HepG2 (cell line): Measurements from ENCODE around the gene VWA7. TPM values are rescaled to one million over a fixed set of nuclear protein-coding genes. Genes with fewer than 3 reads are reported as not detected.

Experiments
- CENPT ChIP-seq: sonication (generic); formaldehyde crosslinking; IDR thresholded peaks from 2 replicates; pipeline ENCODE4 v1.8.0; 2022; ENCODE audit warnings: low read depth, mild to moderate bottlenecking, moderate library complexity, missing genetic modification reagents
- EHMT2 ChIP-seq: fragments of 200-600 bp; sonication (generic); IDR thresholded peaks from 2 replicates; pipeline ENCODE4 v1.7.0; 2017; ENCODE audit warnings: antibody characterized with exemption, low read depth, low read length, borderline replicate concordance
- HES4 ChIP-seq: sonication (generic); formaldehyde crosslinking; IDR thresholded peaks from 2 replicates; pipeline ENCODE4 v1.9.0; 2021; ENCODE audit warnings: mild to moderate bottlenecking, missing genetic modification reagents, borderline replicate concordance
- KLF15 ChIP-seq: sonication (generic); formaldehyde crosslinking; IDR thresholded peaks from 2 replicates; pipeline ENCODE4 v1.8.1; 2023; ENCODE audit warnings: borderline replicate concordance, mild to moderate bottlenecking, inconsistent platforms, missing genetic modification reagents, mixed read lengths
- NFE2L1 ChIP-seq: sonication (generic); formaldehyde crosslinking; IDR thresholded peaks from 2 replicates; pipeline ENCODE4 v1.4.0; 2020; ENCODE audit warnings: missing genetic modification reagents, mild to moderate bottlenecking, borderline replicate concordance
- PITX1 ChIP-seq: sonication (generic); formaldehyde crosslinking; IDR thresholded peaks from 2 replicates; pipeline ENCODE4 v1.5.1; 2020; ENCODE audit warnings: mild to moderate bottlenecking, missing genetic modification reagents
- SATB2 ChIP-seq: sonication (generic); formaldehyde crosslinking; IDR thresholded peaks from 2 replicates; pipeline ENCODE4 v1.5.0; 2020; ENCODE audit warnings: missing genetic modification reagents
- SIN3A ChIP-seq: IDR thresholded peaks from 2 replicates; pipeline ENCODE4 v1.6.1; 2011; ENCODE audit warnings: low read depth, mild to moderate bottlenecking, control low read depth, low read length, borderline replicate concordance
- SRSF1 ChIP-seq: fragments of 200-400 bp; formaldehyde crosslinking; optimal IDR thresholded peaks from 2 replicates; pipeline ENCODE3; 2017; ENCODE audit warnings: mild to moderate bottlenecking, low read depth, low read length, moderate library complexity
- SSRP1 ChIP-seq: IDR thresholded peaks from 2 replicates; pipeline ENCODE4 v1.6.1; 2016; ENCODE audit warnings: control low read depth
- TAF15 ChIP-seq: fragments of 200-400 bp; formaldehyde crosslinking; IDR thresholded peaks from one replicate; pipeline ENCODE4 v1.6.1; 2018; ENCODE audit warnings: mild to moderate bottlenecking, low read depth, low read length; ENCODE audit not compliant: poor library complexity, severe bottlenecking
- XBP1 ChIP-seq: sonication (generic); formaldehyde crosslinking; IDR thresholded peaks from 2 replicates; pipeline ENCODE4 v1.5.0; 2020; ENCODE audit warnings: missing genetic modification reagents
- ZBTB7A ChIP-seq: sonication (generic); formaldehyde crosslinking; IDR thresholded peaks from 2 replicates; pipeline ENCODE4 v1.8.0; 2022; ENCODE audit warnings: mild to moderate bottlenecking, missing genetic modification reagents
- ZFX ChIP-seq: sonication (generic); formaldehyde crosslinking; IDR thresholded peaks from 2 replicates; pipeline ENCODE4 v1.4.0; 2020; ENCODE audit warnings: mild to moderate bottlenecking, low read depth, missing genetic modification reagents, moderate library complexity
- ZNF556 ChIP-seq: sonication (generic); formaldehyde crosslinking; IDR thresholded peaks from 2 replicates; pipeline ENCODE4 v1.4.0; 2020; ENCODE audit warnings: mild to moderate bottlenecking, missing genetic modification reagents, borderline replicate concordance
- ZNF629 ChIP-seq: sonication (generic); formaldehyde crosslinking; conservative IDR thresholded peaks from 2 replicates; pipeline ENCODE4 v1.5.0; 2020; ENCODE audit warnings: missing genetic modification reagents
- ZNF777 ChIP-seq: sonication (generic); formaldehyde crosslinking; IDR thresholded peaks from 2 replicates; pipeline ENCODE4 v1.4.0; 2020; ENCODE audit warnings: missing genetic modification reagents
- polyA plus RNA-seq, 8 experiments: library from polyadenylated mRNA; depleted of rRNA in 3 of 8; stranded (reverse) in 7 of 8; unstranded in 1 of 8; fragments of >200 nt; fragmentation: Illumina TruSeq in 4 of 8; extraction: Trizol in 4 of 8; gene quantifications; 2 replicates each; pipeline versions ENCODE4 v1.2.1 to v1.2.3, GENCODE V29; 2011 to 2016; ENCODE audit warnings: low read depth in 4 of 8, missing spikeins in 1 of 8, mixed read lengths in 1 of 8; ENCODE audit not compliant: insufficient read depth in 1 of 8
- total RNA-seq, 5 experiments: library from RNA; depleted of rRNA; stranded (reverse); fragments of >200 nt; fragmentation: Illumina TruSeq; extraction: Trizol; gene quantifications; 2 replicates each; pipeline ENCODE4 v1.2.3, GENCODE V29; 2016; ENCODE audit warnings: low read depth in 1 of 5
- TF ChIP-seq, protein P1 (sequence below): sonication (generic); formaldehyde crosslinking; IDR thresholded peaks from 2 replicates; pipeline ENCODE4 v1.4.0; 2020; ENCODE audit warnings: missing genetic modification reagents
- TF ChIP-seq, protein P2 (sequence below): IDR thresholded peaks from 2 replicates; pipeline ENCODE4 v1.6.1; 2016; ENCODE audit warnings: missing biosample characterization, missing genetic modification reagents, low read depth
- TF ChIP-seq, protein P3 (sequence below): sonication (generic); formaldehyde crosslinking; IDR thresholded peaks from 2 replicates; pipeline ENCODE4 v1.4.0; 2020; ENCODE audit warnings: missing genetic modification reagents

The VWA7 gene
- total and polyA plus RNA-seq, 2 of the 13 experiments (the other 11 are each of a cell fraction or from before 2014, with no cell fraction given) = 0.86 to 3.3 TPM

DNA sequence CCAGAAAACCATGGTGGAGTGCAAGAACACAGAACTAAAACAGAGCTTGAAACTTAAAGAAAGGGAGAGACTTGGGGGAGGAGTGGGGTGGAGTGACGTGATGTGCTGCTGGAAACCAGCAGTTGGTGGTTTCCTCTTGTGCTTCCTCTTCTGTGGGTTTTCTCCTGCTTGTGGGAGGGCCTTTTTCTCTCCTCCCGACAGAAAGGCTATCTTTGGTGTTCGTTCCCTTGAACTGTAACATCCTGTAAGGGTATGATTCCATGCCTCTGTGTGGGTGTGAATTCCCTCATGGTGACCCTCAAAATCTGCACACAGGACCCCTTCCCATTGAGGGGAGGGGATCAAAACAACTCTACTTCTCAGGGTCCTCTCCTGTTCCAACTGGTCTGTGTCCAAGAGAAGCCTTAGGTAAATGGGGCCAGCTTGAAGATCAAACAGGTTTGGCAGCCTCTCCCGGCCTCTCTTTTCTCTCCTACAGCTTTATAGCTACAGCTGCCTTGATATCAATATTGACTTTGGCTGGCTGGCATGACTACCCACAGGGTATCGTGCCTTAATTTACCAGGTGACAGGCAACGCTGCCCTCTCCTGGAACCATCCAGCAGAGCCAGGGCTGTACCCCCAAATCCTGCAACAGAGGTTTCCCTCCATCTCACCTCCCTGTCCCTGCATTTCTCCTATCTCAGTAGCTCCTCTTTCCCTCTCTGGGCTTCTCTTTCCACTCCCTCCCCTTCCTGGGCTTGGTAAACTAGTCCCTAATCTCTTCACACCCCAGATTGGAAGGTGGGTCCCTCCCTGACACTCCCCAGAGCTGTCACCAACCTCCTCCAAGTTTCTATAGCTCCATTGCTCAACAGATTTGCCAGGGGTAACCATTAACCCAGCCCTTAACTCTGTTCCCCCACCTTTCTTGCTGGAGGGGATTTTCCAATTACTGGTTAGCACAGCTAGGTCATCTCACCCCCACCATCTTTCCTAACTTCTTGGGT lies 38.8 kb downstream of the VWA7 start (continued):
- TF ChIP-seq, protein P1, sequence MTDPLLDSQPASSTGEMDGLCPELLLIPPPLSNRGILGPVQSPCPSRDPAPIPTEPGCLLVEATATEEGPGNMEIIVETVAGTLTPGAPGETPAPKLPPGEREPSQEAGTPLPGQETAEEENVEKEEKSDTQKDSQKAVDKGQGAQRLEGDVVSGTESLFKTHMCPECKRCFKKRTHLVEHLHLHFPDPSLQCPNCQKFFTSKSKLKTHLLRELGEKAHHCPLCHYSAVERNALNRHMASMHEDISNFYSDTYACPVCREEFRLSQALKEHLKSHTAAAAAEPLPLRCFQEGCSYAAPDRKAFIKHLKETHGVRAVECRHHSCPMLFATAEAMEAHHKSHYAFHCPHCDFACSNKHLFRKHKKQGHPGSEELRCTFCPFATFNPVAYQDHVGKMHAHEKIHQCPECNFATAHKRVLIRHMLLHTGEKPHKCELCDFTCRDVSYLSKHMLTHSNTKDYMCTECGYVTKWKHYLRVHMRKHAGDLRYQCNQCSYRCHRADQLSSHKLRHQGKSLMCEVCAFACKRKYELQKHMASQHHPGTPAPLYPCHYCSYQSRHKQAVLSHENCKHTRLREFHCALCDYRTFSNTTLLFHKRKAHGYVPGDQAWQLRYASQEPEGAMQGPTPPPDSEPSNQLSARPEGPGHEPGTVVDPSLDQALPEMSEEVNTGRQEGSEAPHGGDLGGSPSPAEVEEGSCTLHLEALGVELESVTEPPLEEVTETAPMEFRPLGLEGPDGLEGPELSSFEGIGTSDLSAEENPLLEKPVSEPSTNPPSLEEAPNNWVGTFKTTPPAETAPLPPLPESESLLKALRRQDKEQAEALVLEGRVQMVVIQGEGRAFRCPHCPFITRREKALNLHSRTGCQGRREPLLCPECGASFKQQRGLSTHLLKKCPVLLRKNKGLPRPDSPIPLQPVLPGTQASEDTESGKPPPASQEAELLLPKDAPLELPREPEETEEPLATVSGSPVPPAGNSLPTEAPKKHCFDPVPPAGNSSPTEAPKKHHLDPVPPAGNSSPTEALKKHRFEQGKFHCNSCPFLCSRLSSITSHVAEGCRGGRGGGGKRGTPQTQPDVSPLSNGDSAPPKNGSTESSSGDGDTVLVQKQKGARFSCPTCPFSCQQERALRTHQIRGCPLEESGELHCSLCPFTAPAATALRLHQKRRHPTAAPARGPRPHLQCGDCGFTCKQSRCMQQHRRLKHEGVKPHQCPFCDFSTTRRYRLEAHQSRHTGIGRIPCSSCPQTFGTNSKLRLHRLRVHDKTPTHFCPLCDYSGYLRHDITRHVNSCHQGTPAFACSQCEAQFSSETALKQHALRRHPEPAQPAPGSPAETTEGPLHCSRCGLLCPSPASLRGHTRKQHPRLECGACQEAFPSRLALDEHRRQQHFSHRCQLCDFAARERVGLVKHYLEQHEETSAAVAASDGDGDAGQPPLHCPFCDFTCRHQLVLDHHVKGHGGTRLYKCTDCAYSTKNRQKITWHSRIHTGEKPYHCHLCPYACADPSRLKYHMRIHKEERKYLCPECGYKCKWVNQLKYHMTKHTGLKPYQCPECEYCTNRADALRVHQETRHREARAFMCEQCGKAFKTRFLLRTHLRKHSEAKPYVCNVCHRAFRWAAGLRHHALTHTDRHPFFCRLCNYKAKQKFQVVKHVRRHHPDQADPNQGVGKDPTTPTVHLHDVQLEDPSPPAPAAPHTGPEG (CRISPR knock-in tag) = 0 out of 2 replicates have a peak, but pooled peaks have one; percentile 46
- no peak for TF ChIP-seq SSRP1
- no peak for TF ChIP-seq NFE2L1 (CRISPR knock-in tag)
- peak; percentile 100 for TF ChIP-seq PITX1 (CRISPR knock-in tag)
- TF ChIP-seq, protein P2, sequence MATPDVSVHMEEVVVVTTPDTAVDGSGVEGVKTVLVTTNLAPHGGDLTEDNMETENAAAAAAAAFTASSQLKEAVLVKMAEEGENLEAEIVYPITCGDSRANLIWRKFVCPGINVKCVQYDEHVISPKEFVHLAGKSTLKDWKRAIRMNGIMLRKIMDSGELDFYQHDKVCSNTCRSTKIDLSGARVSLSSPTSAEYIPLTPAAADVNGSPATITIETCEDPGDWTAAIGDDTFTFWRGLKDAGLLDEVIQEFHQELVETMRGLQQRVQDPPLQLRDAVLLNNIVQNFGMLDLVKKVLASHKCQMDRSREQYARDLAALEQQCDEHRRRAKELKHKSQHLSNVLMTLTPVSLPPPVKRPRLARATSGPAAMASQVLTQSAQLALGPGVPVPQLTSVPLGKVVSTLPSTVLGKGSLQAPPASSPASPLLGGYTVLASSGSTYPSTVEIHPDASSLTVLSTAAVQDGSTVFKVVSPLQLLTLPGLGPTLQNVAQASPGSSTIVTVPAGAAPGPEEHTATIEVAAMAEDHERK (CRISPR knock-in tag) = no peak
- no peak for TF ChIP-seq SRSF1
- TF ChIP-seq ZNF777 = no peak
- TF ChIP-seq ZBTB7A = peak; percentile 8; the same call in 1 of the 2 replicates
- no peak for TF ChIP-seq HES4 (CRISPR knock-in tag)
- no peak for TF ChIP-seq EHMT2
- TF ChIP-seq, protein P3, sequence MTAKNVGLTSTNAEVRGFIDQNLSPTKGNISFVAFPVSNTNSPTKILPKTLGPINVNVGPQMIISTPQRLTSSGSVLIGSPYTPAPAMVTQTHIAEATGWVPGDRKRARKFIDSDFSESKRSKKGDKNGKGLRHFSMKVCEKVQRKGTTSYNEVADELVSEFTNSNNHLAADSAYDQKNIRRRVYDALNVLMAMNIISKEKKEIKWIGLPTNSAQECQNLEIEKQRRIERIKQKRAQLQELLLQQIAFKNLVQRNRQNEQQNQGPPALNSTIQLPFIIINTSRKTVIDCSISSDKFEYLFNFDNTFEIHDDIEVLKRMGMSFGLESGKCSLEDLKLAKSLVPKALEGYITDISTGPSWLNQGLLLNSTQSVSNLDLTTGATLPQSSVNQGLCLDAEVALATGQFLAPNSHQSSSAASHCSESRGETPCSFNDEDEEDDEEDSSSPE = peak; percentile 69
- TF ChIP-seq SIN3A = peak; percentile 70
- TF ChIP-seq ZNF629 (CRISPR knock-in tag) = 0 out of 2 replicates have a peak, but pooled peaks have one; percentile 46
- TF ChIP-seq CENPT = no peak
- no peak for TF ChIP-seq XBP1
- TF ChIP-seq ZNF556 (CRISPR knock-in tag) = no peak
- TF ChIP-seq KLF15 (CRISPR knock-in tag) = no peak
- TF ChIP-seq TAF15 = no peak
- no peak for TF ChIP-seq SATB2 (CRISPR knock-in tag)
- TF ChIP-seq ZFX = no peak; the same call in 1 of the 2 replicates
